ENCODE results near the gene DRGX. TPM values are rescaled to one million over a fixed set of nuclear protein-coding genes. Genes with fewer than 3 reads are reported as not detected.

Gene DRGX
- total and polyA plus RNA-seq, 2 of the 4 experiments (the other 2 are of a cell fraction): not detected

DNA sequence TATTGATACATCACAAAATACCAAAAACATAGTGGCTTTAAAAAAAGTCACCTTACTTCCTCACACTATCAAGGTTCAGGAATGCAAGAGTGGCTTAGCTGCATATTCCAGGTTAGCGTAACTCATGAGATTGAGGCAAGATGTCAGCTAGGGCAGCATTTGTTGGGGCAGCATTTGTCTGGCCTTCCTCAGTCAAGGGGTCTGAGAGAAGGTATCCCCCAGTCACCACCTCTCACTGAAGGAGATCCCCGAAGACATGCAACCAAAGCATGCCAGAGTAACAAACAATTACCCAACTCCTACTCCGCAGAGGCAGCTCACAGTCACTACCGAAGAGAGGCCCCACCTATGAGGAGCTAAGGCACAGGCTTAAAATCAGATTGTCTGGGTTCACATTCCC, 48.5 kb downstream of the DRGX start:
- Histone ChIP-seq H2AK9ac (replicated peaks; ENCODE audit: low read depth, low read length, poor library complexity) (no peak overlapping the region), H2AFZ (replicated peaks; ENCODE audit: low read length, poor library complexity) (no peak overlapping the region), H3K4me1 (ENCODE audit: control insufficient read depth, insufficient read depth, low read length) (no peaks in the 10 kb centered on the region), H2BK120ac (ENCODE audit: low read depth, low read length) (no peak overlapping the region), H2BK20ac (ENCODE audit: low read depth, low read length) (no peak overlapping the region), H2AK5ac (ENCODE audit: low read depth, low read length) (no peak overlapping the region), H3K9me3 (ENCODE audit: control insufficient read depth, insufficient read depth, low read length) (peaks cover 4% of the 10 kb centered on the region; the same call in 1 of the 2 replicates), H3K79me1 (ENCODE audit: low read depth in 1 of 2, low read length in 2 of 2) (no peaks in the 10 kb centered on the region), H3K23ac (ENCODE audit: low read depth, low read length) (no peak overlapping the region), H3K4ac (ENCODE audit: low read depth, low read length) (no peak overlapping the region), H3K14ac (replicated peaks; ENCODE audit: low read depth, low read length) (no peak overlapping the region), H3K4me2 (ENCODE audit: low read depth, low read length) (no peak overlapping the region), H3K27me3 (ENCODE audit: control insufficient read depth, insufficient read depth, low read length) (peaks cover 2% of the 10 kb centered on the region; the same call in 1 of the 2 replicates), H3K18ac (ENCODE audit: low read depth, low read length) (no peak overlapping the region), H3K56ac (ENCODE audit: extremely low read depth, insufficient read depth, low read length) (no peak overlapping the region), H2BK15ac (ENCODE audit: low read depth, low read length) (no peak overlapping the region), H4K8ac (ENCODE audit: low read depth in 2 of 2, low read length in 2 of 2) (no peak overlapping the region), H3K36me3 (ENCODE audit: control insufficient read depth, insufficient read depth, low read length) (no peaks in the 10 kb centered on the region), H4K91ac (ENCODE audit: insufficient read depth, low read depth, low read length) (no peak overlapping the region), H3K9ac (ENCODE audit: low read depth, low read length) (no peak overlapping the region), H4K20me1 (ENCODE audit: insufficient read depth, low read length) (no peaks in the 10 kb centered on the region), H4K5ac (ENCODE audit: low read depth, low read length) (no peak overlapping the region), H2BK5ac (ENCODE audit: low read depth, low read length, poor library complexity, severe bottlenecking) (no peak overlapping the region), H3K27ac (ENCODE audit: insufficient read depth, low read length) (no peak overlapping the region), H3K4me3 (ENCODE audit: insufficient read depth, low read depth, low read length) (no peak overlapping the region), H3K9me1 (ENCODE audit: insufficient read depth, low read length) (no peaks in the 10 kb centered on the region)
- ATAC-seq (ENCODE audit: low read depth) (no peak), DNase-seq (no peak)
- dilution Hi-C loops (cut with HindIII; ENCODE audit: low sequenced_read_pairs, unreplicated experiment) (no loop called here), intact Hi-C loops (cut with micrococcal nuclease) (no loop called here), in situ Hi-C loops (cut with MboI; ENCODE audit: low sequenced_read_pairs) (no loop called here)
- POLR2A ChIA-PET (ENCODE audit: unreplicated experiment): no interaction called here
- no CpG with 5 or more reads among the region's 4 CpGs for WGBS, 2 experiments (ENCODE audit: extremely low coverage in 2 of 2, insufficient read length in 1 of 2)
- TF ChIP-seq FOS (IDR thresholded peaks at IDR 0.05; ENCODE audit: low read depth, low read length): no peak
- no peak for TF ChIP-seq CEBPB (IDR thresholded peaks at IDR 0.05; ENCODE audit: low read depth, low read length)
- TF ChIP-seq RCOR1 (IDR thresholded peaks at IDR 0.05; ENCODE audit: insufficient replicate concordance, low read length): no peak
- no peak for TF ChIP-seq RAD21 (IDR thresholded peaks at IDR 0.05; ENCODE audit: low read length)
- no peak for TF ChIP-seq CHD1 (IDR thresholded peaks at IDR 0.05; ENCODE audit: low read depth, low read length)
- TF ChIP-seq NFE2L2 (IDR thresholded peaks at IDR 0.05; ENCODE audit: low read depth, low read length): no peak
- CTCF ChIA-PET: no interaction called here
- BruUV-seq (replicated peaks): no TSS peak

All from IMR-90 (cell line).